ENCODE results near the gene TLDC2.

GRCh38 chr20:36865861-36866149 is 10.1 kb upstream of the TLDC2 start:
- TF ChIP-seq GATA3 (IDR thresholded peaks at IDR 0.05; ENCODE audit: low read depth, low read length) (no peak), GATA2 (IDR thresholded peaks at IDR 0.05; ENCODE audit: low read depth, low read length) (no peak)
